ENCODE results near the gene NECTIN2.

GRCh38 chr19:44824761-44825160 is 21.3 kb upstream of the NECTIN2 start:
- TF ChIP-seq CTCF (IDR thresholded peaks at IDR 0.05; ENCODE audit: low read depth, low read length, poor library complexity, severe bottlenecking) (no peak), EZH2phosphoT487 (IDR thresholded peaks at IDR 0.05; ENCODE audit: borderline replicate concordance, low read length) (no peak)
